Cardiac fibroblast (primary cell): ENCODE data around the gene CYSRT1.
"Not testable (repeated sequence)": the region's sequence is repeated elsewhere in the genome, so short reads cannot be mapped to it uniquely, and the experiment has no call there.

Experiments used
- DNase-seq, 2 donors: peaks; one replicate each; pipeline versions ENCODE4 v3.0.0 to v3.0.0-alpha.2; 2010; ENCODE audit warnings: low read depth in 2 of 2
- H3K4me3 ChIP-seq, 2 donors: replicated peaks in 1 of 2; 1 replicate in 1 of 2; 2 replicates in 1 of 2; pipeline ENCODE4 v1.5.1; 2011; ENCODE audit warnings: low read depth in 2 of 2, low read length in 2 of 2, mild to moderate bottlenecking in 2 of 2, moderate library complexity in 1 of 2
- CTCF ChIP-seq: IDR thresholded peaks from one replicate; pipeline ENCODE4 v1.5.1; 2011; ENCODE audit warnings: low read depth, mild to moderate bottlenecking, low read length, inconsistent platforms

The CYSRT1 gene

GRCh38 chr9:137256362-137256761 lies 31.4 kb downstream of the CYSRT1 start:
- H3K4me3 ChIP-seq, result peak overlapping the region; percentile 87 to 92
- no peak for DNase-seq

GRCh38 chr9:137256856-137257255 lies 31.9 kb downstream of the CYSRT1 start:
- peak overlapping the region in 1 of 2 donors; percentile 92 for H3K4me3 ChIP-seq
- no peak for TF ChIP-seq CTCF
- no peak for DNase-seq

More at GRCh38 chr9:137256362-137256761, 31.4 kb downstream of the CYSRT1 start:
- no peak for TF ChIP-seq CTCF

- H3K4me3 ChIP-seq, result not testable (repeated sequence)
- peak; percentile 45 for TF ChIP-seq CTCF
- peak; percentile 52 to 58 for DNase-seq
These were observed 37.4 kb downstream of the CYSRT1 start for GRCh38 chr9:137262173-137262908.

GRCh38 chr9:137262909-137263285 lies 37.9 kb downstream of the CYSRT1 start:
- peak; percentile 0 for TF ChIP-seq CTCF
- DNase-seq, result no peak
- no peak overlapping the region for H3K4me3 ChIP-seq

- no peak overlapping the region for H3K4me3 ChIP-seq
- DNase-seq, result no peak
- TF ChIP-seq CTCF, result no peak
These were observed 38.5 kb downstream of the CYSRT1 start for GRCh38 chr9:137263506-137263905.

- DNase-seq, result no peak
- H3K4me3 ChIP-seq, result no peak overlapping the region
- no peak for TF ChIP-seq CTCF
These were observed 39.1 kb downstream of the CYSRT1 start for GRCh38 chr9:137264067-137264466.
